Medulla oblongata (tissue), 1 donor: ENCODE data around the gene AGAP2.

Experiments
- DNase-seq: peaks from one replicate; pipeline ENCODE4 v3.0.0-alpha.2; 2015; ENCODE audit errors: extremely low spot score

Gene AGAP2

DNA sequence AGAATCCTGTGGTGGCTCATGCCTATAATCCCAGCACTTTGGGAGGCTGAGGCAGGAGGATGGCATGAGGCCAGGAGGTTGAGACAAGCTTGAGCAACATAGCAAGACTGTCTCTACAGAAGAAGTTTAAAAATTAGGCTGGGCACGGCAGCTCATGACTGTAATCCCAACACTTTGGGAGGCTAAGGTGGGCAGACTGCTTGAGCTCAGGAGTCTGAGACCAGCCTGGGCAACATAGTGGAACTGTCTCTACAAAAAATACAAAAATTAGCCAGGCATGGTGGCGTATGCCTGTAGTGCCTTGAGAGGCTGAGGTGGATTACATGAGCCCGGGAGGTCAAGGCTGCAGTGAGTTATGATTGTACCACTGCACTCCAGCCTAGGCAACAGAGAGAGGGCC lies 29.3 kb upstream of the AGAP2 start:
- no peak for DNase-seq

DNA sequence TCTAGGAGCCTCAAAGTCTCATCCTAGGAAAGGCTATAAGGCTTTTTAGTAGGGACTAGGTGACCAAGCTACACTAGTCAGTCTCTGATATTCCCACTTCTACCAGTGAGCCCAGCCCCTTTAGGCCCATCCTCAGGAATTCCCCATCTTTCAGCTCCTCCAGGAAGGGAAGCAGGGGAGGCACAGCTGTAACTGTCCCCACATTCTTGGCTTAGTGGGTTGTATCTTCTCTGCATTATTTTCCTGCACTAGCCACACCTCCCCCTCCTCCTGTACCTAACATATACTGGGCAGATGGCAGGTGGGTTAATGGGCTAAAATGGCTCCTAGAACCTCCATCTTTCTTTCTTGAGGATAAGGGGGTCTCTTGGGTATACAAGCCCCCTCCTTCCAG lies 28.8 kb upstream of the AGAP2 start:
- no peak for DNase-seq

DNA sequence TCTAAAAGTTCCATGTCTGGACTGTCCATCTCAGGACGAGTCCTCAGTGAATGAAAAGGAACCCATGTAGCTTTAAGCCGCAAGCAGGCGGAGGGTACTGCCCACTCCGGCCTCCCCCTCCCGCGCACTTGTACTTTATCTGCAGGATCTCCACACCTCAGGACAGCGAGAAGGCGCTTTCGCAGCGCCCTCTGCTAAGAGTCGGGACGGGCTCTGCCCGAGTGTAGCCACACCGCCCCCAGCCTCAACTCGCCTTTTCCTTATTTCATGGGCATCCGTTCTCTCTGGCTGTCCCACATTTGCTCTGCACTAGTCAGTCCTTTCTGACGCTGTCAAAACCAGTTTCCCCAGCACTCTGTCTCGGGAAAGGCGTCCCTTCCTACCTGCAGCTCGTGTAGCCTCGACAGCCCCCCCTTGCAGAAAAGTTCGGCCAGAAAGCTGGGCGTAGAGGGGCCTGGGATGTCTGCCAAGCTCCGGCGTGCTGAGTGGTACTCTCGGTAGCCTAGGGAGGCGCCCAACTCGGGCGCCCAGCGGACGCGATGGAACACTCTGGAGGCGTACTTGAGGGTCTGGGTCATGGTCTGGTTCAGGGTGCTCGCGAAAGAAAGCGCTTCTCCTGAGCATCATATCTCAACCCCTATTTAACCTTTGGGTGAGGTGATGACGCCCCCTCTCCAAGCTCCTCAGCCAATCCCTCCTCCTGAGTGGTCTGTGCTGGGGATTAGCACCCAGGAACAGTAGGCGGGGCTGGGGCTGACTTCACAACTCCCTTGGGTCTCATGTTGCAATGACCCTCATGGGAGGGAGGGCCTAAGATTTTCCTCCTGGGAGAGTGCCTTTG lies 28.1 kb upstream of the AGAP2 start, which contains the start of gene CYP27B1:
TSS of gene CYP27B1 (minus strand) at position 615 of the 841 bp plus-strand sequence. CDS start at position 578, 37 bp downstream.
- DNase-seq = no peak

DNA sequence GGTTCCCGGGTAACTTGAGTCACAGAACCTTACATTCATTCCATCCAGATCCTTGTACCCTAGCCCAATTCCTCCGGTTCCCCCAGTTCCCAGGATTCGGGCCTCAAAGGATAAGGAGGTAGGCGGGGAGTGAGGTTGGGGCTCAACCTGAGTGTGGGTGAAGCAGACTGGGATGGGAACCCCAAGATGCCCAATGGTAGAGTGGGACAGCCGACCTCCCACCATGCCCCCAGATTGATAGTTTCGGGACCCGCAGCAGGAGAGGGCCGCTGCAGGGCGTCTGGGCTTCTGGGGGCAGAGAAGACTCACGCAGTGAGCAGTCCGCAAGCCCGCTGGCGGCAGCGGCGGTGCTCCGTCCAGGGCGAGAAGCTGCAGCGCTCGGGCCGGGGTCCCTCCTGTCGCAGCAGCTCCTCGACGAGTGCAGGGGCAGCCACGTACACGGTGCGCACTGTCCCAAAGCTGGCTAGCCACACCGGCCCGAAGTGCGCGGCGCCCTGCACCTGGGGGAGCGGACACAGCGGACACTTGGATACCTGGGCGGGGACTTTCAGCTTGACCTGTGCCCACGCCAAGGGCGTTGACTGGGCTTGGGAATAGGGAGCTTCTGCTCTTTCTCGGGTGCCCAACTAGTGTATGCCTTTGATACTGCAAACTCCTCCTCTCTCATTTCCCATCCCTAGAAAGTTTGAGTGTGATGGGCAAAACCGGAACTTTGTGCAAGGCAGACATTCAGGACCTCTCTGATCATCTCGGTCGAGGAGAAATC lies 27.3 kb upstream of the AGAP2 start:
- no peak for DNase-seq

DNA sequence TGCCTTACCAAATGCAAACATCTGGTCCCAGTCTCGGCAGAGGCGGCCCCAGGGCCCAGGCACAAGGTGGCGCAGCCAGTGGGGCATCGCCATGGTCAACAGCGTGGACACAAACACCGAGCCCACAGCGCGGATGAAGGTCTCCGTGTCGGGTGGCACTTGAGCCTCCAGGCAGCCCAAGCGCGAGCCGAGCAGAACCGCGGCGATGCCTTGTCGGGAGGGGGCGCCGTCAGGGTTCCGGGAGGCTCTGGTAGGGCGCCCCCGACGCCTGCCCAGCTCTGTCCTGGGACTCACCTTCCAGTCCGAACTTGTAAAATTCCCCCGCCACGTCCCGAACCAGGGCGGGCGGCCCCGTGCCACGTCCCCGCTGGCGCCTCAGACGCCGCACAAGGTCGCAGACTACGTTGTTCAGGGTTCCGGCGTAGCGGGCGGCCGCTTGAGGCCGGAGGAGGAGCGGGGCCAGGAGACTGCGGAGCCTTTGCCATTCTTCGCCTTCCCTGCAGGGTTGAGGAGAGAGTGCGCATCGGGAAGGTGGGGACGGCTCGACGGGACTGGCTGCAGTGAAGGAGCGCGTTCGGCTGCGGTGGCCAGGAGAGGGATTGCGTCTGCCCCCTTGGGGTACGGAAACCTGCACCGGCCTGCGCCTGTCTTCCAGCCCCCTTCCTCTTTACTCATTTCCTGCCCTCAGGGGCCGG lies 26.6 kb upstream of the AGAP2 start:
- DNase-seq = no peak

DNA sequence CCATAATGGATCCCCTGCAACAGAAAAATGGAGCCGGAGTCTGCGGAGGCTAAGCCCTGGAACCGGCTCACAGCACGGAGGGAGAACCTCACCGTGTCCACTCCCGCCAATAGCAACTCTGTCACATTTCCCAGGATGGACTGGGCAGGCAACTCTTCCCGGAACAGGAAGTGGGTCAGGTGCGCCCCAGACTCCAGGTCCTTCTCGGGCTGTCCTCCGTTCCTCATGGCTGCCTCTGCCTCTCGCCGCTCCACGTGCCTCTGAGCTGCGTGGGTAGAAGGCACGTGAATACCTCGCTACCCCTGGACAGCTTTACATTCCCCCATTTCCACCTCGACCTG lies 26.1 kb upstream of the AGAP2 start:
- no peak for DNase-seq

DNA sequence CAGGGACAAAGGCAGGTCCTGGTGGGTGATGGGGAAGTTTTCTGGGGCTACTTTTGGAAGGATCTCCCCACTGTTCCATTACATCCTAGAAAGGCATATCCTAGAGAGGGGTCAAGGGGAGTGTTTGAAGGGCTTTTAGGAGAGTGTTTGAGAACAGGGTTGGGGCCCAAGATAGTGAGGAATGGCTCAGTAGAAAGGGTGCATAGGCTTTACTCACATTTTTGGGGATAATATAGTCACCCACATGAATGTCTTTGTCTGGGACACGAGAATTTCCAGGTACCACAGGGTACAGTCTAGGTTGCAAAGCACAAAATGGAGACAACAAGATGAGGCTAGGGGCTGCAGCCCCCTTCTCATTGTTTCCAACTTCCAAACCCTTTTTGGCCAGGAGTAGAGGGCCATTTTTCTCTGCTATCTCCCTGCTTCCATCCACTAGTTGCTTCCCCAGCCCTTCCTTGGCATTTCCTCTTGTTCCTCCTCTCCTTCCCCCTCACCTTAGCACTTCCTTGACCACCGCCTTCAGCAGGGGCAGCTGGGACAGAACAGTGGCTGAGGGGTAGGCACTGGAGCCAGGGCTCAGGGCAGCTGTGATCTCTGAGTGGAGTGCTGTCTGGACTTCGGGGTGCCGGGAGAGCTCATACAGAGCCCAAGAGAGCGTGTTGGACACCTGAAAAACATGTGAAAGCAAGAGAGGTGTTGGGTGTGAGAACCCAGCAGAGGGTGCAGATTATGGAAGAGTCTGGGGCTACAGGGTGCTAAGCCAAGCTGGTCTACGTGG lies 25.5 kb upstream of the AGAP2 start:
- DNase-seq = no peak

DNA sequence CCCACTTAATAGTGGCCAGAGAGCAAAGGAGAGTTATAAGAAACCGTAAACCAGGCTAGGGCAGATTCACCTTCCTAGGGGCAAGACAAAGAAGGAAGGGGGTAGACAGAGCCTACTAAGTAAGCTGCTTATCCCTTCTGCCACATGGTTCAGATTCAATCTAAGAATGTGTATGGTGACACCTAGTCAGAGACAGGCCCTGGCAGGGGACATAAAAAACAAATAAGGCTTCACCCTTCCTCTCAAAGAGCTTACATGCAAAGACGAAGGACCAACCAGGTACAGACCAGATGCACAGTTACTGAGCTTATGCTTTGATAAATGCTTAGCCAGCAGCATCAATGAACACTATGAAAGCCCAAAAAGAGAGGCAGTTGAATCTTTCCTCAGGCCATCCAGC lies 23.9 kb upstream of the AGAP2 start:
- no peak for DNase-seq

DNA sequence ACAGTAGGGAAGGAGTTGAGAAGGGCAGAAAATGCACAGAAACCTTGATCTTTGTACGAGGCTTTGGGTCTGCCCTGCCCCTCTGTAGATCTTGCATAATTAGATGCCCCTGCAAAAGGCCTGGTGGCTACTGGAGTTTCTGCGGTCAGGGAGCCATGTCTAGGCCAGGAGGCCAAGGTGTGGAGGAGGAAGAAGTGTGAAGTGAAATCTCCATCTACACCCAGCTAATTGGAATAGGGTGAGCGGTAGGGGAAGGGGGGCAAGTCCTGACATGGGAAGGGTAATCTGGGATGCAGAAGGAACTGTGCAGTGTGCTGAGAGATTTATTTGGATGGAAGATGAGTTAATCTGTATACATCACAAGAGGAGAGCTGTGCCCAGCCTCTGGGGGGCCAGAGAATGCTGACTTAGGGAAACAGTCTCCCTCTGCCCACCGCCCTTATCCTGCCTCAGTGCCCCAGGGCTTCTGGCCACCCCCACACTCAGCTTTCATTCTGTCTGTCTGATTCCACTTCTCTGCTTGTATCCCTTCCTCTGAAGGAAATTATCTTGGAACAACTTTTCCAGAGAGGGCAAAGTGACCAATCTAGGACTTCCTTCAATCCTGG lies 23.0 kb upstream of the AGAP2 start:
- no peak for DNase-seq

DNA sequence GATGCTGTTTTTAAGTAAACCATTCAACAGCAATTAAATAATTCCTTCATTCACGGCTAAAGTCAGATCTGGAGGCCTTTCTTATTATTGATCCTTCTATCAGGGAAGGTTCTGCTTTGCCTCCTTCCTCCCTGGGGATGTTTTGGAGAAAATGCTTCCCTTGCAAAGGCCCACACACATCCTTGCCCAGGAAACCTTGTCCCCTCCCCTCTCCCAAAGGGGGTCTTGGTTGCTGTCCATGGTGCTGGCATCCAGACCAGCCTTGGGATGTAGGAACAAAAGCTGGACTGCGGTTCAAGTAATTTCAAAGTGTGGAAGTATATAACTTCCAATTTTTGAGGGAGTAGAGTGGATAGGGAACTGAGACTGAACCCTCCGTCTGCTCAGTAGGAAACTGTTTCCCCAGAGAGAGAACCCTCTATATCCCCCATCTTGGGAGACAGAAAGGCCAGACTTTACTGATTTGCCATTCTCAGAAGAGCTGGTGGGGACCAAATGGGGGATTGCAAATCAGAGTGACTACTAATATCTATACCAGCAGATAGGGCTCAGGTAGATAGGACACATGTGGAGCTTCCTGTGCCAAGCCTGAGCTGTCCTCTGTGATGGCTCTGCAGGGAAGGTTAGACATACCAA lies 21.9 kb upstream of the AGAP2 start:
- no peak for DNase-seq

DNA sequence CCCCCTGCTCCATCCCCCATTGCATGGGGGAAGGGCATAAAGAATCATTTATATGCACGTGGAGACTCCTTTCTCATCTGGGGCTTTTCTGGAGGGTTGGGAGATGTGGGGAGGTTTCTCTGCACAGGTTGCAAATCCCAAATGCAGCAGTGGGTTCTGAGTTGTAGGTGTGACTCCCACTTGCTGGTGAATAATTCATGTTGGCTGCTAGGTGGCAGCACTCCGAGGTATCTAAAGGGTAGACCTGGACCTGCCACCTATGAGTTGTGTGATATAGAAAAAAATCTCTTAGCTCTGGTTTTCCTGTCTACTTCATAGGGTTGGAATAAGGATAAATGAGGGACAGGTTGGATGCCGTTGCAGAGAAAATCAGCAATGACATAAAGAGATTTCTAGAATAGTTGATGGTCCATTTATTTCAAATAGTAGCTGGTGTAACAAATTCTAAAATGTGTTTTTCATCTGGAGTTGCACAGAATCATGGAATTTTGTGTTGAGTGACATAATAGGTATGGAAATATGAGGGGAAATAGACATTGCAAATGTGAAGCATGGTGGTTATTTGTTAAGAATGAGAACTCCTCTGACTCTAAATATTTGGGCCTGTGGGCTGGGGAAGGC lies 20.9 kb upstream of the AGAP2 start:
- DNase-seq = no peak

DNA sequence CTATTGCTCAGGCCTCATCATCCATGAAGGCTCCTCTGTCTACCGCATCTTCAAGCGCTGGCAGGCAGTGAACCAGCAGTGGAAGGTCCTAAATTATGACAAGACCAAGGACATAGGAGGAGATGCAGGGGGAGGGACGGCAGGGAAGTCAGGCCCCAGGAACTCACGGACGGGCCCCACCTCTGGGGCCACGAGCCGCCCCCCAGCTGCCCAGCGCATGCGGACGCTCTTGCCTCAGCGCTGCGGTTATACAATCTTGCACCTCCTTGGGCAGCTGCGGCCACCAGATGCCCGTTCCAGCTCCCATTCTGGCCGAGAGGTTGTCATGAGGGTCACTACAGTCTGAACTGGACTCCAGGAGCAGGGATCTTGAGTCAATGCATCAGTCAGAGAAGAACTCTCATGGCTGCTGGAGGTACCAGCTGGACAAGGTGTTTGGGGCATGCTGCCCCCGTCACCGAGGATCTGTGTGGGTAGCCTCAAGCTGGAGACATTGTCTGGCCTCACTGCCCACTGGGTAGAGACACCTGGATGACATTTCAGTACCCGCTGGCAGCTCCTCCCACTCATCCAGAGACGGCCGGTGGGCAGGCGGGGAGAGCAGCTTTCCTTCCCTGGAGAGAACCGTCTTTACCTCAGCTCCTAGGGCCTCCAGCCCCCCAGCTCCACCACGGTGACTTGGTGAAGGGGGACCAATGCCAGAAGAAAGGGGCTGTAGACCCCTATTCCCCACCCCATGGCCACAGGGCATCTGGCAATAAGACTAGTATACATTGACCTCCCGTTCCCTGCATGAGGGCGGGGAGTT lies 20.2 kb upstream of the AGAP2 start:
- DNase-seq = no peak

DNA sequence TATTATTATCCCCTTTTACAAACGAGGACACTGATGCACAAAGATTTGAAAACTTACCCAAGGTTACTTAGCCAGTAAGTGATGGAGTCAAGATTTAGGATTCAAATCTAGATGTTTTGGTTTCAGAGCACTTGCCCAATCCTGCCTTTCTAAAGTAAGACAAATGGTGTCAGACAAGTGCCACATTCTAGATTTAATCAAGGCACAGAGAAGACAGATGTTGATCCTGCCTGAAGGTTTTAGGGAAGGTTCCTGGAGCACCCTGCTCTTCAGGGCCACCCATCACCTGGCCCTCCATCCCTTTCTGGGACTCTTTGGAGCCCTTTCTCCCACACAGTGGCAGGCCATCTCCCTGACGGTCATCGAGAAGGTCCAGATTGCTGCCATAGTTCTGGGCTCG lies 19.2 kb upstream of the AGAP2 start:
- no peak for DNase-seq

DNA sequence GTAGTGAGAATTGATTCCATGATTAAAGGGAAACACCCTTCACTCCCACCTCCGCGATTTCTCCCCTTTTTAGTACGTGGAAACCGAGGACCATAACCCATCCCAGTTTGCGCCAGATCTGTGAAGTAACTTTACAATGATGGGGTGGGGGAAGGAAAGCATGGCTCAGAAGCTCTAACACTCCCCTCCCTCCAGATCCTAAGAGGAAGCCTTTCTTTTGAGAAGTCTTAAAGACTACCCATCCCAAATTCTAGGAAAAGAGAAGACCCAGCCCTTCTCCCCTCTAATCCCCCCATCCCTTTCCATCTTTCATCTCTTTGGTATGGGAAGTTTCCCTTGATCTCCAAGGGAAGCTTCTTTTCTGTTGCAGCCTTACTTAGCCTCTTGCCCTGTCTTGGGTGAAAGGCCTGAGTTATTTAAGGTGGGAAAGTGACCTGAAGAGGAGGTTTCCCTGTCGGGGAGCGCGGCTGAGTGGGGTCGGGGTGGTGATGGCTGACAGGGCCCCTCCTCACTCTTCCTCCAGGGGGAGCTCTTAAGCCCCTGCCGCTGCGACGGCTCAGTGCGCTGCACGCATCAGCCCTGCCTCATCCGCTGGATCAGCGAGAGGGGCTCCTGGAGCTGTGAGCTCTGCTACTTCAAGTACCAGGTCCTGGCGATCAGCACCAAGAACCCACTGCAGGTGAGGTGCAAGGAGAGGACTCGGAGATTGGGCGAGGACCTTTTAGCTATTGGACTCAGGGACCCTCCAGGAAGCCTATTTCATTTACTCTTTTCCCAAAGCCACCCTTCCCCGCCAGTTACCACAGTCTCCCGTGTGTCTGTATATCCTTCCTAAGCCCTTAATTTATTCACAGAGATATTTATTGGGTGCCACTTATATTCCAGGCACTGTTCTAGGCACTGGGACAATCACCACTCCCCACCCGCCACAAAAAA lies 18.1 kb upstream of the AGAP2 start:
- DNase-seq = no peak

DNA sequence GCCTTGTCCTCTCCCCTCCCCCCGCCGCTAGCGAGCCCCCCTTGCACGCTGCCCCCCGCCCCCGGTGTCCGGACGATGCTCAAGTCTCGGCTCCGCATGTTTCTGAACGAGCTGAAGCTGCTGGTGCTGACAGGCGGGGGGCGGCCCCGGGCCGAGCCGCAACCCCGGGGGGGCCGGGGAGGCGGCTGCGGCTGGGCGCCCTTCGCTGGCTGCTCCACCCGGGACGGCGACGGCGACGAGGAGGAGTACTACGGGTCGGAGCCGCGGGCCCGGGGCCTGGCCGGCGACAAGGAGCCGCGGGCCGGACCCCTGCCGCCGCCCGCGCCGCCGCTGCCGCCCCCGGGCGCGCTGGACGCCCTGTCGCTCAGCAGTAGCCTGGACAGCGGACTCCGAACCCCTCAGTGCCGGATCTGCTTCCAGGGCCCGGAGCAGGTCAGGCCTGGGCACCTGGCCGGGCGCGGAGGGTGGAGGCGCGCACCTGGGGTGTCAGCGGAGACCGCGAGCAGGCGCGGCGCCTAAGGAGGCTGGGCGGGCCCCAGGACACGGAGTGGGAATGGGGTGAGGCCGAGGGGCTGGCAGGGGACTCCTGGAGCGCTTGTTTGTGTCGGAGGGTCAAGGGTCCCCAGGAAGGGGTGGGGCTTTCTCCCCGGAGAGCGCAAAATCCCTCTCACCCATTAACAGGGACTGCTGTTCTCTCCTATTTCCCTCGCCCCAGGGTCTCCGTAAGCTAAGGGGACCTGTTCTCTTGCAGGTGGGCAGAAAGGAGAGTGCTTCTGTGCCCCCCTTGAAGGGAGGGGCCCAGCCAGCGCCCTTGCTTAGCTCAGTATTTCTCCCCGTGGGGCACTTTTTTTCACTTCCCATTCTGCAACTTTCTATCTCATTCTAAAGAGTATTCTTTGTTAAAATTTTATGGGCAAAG lies 17.2 kb upstream of the AGAP2 start:
- DNase-seq = no peak

DNA sequence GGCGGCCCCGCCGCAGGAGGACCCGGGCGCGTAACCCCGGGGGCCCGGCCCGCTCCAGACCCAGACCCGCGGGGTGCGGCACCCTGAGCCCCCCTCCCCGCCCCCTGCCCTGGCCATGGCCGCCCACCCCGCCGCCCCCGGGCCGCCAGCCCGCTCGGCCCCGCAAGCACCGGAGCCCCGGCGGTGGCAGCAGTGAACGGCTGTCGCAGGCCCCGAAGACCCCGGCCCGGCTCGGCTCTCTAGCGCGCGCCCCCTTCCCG lies 16.6 kb upstream of the AGAP2 start:
- DNase-seq = no peak

DNA sequence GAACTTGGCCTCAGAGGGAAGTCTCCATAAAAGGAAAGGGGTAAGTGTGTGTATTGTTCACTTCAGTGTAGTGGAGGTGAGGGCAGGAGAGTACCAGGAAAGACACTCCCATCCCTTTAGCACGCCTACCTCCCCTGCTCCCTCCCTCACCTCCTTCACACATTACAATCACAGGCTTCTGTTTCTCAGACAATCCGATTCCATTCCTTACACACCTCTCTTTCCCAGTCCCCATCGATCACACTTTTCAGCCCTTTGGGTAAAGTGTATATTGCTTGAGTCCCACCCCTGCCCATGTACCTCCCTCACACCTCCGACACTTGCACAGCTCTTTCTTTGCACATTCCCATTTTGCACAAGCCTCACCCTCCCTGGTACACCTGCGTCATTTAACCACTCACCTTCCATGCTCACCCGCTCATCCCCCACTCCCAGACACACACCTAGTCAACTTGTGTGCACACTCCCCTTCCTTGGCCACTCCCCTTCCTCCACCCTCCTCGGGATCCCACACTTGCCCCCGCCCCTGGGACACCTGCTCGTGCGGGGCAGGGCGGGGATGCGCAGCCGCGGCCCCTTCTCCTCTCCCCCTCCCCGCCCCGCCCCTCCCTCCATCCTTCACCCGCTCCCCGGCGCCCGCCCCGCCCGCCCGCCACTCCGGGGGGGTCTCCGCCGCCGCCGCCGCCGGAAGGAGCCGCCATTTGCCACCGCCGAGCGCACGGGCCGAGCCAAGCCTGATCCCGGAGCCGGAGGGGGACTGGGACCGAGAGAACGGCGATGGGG lies 16.1 kb upstream of the AGAP2 start, which contains the start of gene MARCHF9:
TSS of gene MARCHF9 (plus strand) at position 693 of the 783 bp plus-strand sequence. CDS start 426 bp downstream, outside the sequence.
- peak; percentile 40 for DNase-seq
